Hindlimb muscle (tissue), 1 donor: Measurements from ENCODE around the gene MLXIP. TPM values are rescaled to one million over a fixed set of nuclear protein-coding genes. Genes with fewer than 3 reads are reported as not detected.

Experiments used
- DNase-seq: peaks from one replicate; pipeline ENCODE4 v3.0.0-alpha.2; 2013
- polyA plus RNA-seq: library from polyadenylated mRNA; unstranded; fragments of 120-200 nt; gene quantifications from one replicate; pipeline ENCODE4 v1.2.1, GENCODE V29; 2013; ENCODE audit not compliant: insufficient read length

MLXIP gene
- polyA plus RNA-seq, 1 donor = 36.7 TPM

DNA sequence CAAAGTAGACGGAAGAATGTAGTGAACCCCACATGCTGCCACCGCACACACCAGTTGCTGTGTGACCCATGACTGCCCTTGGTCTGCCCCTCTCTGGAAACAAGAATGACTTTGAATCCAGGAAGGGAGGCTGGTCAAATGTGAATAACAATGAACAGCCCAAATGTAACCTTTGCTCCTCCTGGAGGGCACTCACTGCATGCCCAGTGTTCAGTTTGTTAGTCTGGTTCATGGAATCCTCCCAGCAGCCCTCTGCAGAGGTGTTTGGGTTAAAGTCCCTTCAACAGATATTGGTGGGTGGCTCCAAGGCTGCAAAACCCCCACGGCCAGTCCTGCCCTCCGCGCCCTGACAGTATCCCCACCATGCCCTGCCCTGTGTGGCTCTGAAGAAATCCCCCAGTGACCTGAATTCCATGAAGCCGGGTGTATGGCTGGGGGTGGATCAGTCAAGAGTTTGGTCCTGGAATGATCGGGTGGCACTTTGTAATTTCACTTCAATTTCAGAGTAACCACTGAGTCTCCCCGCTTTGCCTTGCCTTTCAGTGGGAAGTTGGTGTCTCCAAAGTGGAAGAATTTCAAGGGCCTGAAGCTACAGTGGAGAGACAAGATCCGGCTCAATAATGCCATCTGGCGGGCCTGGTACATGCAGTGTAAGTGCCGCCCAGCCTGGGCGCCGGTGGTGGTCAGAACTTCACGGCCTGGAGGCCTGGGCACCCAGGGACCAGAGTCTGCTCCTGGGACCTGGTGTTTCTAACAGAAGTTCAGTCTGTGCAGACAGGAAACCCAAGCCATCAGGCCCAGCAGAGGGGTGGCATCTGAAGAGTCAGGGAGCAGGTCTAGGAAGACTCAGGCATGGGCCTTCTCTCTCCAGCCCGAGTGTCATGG is 48.4 kb downstream of the MLXIP start:
- no peak for DNase-seq

DNA sequence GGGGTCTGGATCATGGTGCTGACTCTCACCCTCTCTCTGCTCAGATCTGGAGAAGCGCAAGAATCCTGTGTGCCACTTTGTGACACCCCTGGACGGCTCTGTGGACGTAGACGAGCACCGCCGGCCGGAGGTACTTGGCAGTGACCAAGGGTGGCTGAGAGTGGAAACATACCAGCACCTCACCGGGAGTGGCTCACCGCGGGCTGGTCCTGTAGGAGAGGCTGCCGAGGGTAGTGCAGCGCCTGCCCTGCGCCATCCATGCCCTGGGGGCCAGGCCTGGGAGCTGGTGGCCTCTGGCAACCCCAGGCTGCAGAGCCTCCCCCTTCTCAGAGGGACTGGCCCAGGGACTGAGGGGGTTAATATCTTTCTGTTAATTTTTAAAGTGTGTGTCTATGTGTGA is 49.3 kb downstream of the MLXIP start:
- no peak for DNase-seq

DNA sequence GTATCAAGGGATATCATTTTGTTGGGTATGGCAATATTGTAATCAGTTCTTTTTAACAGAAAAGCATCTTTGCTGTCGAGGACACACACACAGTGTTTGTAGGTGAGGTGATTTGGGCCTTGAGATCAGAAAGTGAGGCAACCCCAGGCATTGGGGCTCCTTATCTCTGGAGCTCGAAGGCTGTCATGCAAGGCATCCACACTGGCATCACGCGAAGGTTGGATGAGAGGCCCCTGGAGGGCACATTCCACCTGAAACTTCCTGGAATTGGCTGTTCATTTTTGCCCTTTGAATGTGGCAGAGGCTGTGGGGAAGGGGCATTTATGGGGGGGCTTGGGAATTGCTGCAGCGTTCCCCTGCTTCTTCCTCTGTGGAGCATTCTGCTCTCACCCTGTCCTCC is 49.9 kb downstream of the MLXIP start:
- DNase-seq = no peak

DNA sequence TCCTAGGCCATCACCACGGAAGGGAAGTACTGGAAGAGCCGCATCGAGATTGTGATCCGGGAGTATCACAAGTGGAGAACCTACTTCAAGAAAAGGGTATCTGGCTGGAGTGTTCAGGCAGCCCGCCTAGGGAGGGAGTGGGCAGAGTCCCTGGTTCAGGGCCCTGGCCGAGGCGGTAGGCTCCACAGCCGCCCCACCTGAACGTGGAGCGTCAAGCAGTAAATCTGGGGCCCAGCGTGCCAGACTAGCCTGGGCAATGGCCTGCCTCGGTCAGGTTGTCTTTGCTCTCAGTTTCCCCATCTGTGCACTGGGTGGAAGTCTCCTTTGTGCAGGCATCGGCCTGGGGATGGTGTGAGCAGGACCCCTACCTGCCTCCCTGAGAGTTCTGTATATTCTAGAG is 50.6 kb downstream of the MLXIP start:
- no peak for DNase-seq

DNA sequence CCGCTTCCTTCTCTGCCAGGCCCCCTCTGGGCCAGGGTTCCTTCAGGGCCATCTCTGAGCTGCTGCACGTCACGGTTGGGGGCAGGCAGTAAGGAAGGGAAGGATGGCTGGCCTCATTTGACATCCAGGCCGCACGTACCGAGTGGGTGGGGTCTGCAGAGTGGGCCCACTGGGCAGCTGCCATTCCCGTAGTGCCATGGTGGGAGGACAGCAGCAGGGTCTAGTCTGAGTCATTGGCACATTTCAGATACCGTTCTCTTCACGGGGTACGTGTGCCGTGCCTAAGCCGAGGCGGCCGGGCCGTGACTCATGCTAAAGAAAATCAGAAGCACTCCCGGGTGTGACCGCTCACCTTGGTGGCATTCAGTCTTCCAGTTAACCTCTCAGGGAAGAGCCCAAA is 51.6 kb downstream of the MLXIP start:
- no peak for DNase-seq

DNA sequence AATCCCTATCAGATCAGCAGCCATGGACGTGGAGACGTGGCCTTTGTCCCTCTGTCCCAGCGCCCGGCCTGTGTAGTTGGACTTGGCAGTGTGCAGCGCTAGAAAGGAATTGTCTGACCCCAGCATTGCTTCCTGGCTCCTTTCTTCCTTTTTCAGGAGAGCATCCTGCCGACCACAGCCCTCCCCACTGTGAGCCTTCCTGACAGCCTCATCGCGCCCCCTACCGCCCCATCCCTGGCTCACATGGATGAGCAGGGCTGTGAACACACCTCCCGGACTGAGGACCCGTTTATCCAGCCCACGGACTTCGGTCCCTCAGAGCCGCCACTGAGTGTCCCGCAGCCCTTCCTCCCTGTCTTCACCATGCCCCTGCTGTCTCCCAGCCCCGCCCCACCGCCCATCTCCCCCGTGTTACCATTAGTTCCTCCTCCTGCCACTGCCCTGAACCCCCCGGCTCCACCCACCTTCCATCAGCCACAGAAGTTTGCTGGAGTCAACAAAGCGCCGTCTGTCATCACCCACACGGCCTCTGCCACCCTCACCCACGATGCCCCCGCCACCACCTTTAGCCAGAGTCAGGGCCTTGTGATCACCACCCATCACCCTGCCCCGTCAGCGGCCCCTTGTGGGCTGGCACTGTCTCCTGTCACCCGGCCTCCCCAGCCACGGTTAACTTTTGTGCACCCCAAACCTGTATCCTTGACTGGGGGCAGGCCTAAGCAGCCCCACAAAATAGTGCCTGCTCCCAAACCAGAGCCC is 54.8 kb downstream of the MLXIP start:
- DNase-seq = no peak

DNA sequence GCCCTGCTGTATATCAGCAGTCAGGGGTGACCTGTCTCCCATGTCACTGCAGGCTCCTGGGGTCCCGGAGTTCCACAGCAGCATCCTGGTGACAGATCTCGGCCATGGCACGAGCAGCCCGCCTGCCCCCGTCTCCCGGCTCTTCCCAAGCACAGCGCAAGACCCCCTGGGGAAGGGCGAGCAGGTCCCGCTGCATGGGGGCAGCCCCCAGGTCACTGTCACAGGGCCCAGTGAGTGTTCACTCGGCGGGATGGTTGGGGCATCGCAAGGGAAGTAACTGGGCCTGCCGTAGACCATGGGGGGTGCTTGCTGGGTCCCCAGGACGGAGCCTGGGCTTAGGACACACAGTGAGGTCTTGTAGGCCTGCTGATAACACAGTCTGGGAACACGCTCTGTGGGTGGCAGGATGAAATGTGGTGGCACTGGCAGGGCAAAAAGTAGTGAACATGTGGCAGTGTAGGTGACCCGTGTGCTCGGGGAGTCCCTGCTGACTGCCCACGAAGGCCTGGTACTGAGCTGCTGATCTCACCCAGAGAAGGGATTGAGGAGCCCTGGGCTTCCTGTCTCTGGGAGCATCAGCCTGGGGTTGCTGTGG is 57.0 kb downstream of the MLXIP start:
- DNase-seq = no peak

DNA sequence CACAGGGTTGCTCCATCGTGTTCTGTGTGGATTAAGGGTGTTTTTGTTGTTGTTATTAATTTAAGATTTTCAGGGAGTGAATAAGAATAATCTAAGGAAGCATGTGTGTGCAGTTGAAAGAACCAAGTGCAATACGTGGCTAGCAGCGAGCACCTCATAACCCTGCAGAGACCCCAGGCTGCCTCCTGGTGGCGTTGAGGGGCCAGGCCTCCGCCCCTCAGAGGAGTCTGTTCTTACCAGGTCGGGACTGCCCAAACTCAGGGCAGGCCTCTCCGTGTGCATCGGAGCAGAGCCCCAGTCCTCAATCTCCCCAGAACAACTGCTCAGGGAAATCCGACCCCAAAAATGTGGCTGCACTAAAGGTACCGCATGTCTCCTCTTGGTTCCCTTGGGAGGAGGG is 58.7 kb downstream of the MLXIP start:
- no peak for DNase-seq

DNA sequence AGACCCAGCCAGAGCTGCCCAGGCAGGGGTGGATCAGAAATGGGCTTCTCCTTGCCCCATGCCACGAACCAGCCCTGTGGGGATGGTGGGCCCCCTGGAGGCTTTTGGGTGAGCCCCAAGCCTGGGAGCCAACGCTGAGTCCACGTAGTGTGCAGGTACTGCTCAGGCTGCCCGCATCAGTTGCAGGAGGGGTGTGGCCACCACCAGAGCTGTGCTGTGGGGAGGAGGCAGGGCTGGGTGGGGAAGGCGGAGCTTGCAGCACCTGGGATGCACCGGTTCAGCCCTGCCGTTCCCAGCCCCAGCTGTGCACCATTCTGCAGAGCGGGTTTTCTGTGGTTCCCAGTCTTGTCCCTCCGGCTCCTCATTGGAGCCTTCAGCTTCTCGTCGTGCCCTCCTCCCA is 59.1 kb downstream of the MLXIP start:
- no peak for DNase-seq

DNA sequence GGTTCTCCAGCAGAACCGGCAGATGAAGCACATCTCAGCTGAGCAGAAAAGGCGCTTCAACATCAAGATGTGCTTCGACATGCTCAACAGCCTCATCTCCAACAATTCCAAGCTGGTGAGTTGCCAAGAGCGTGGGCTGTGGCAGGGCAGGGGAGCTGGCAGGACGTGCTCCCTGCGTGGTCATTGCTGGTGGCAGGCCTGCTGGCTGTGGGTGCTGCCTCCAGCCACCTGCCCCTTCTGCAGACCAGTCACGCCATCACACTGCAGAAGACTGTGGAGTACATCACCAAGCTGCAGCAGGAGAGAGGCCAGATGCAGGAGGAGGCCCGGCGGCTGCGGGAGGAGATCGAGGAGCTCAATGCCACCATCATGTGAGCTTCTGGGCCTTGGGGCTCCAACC is 59.6 kb downstream of the MLXIP start:
- DNase-seq = no peak

DNA sequence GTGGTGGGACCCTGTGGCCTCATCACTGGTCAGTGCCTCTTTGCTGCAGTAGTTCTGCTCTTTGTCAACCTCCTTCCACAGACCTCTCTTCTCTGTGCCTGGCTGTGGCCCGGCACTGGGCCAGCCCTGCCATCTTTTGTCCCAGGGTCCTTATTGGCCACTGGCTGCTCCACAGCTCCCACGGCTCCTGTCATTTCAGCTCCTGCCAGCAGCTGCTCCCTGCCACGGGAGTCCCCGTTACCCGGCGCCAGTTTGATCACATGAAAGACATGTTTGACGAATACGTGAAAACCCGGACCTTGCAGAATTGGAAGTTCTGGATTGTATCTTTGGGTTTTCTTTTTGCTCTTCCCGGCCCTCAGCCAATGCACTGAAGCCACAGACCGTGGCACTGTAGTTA is 60.1 kb downstream of the MLXIP start:
- DNase-seq = no peak

DNA sequence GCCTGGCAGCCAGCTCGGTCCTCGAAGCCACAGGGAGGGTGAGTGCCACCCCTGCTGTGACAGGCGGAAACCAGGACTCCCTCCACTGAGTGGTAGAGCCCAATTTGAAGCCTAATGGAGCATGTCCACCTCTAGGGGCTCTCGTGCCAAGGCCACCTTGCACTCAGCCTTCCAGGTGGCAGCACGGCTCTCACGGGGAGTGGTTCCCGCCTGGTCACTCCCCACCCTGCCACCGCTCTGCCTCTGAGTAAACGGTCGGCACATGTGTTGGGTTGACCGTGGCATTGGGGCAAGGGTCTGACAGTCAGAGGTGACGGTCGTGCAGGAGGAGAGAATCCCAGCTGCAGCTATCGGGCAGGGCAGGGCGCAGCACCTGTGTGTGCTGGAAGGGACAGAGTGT is 60.7 kb downstream of the MLXIP start:
- no peak for DNase-seq

DNA sequence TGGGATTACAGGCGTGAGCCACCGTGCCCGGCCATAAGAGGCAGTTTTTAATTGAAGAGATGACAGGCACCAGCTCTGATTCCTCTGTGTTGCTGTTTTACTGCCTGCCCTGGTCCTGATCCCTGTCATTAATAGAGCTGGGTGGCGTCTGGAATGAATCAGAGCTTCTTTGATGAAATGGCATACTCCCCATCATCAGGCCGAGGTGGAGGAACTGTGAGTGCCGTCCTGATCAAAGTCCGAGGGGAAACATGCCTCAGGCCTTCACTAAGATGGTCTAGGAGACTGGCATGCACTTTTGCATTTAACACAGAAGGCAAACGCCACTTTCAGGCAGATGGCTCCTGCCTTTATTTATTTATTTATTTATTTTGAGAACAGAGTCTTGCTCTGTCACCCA is 61.4 kb downstream of the MLXIP start:
- DNase-seq = no peak

DNA sequence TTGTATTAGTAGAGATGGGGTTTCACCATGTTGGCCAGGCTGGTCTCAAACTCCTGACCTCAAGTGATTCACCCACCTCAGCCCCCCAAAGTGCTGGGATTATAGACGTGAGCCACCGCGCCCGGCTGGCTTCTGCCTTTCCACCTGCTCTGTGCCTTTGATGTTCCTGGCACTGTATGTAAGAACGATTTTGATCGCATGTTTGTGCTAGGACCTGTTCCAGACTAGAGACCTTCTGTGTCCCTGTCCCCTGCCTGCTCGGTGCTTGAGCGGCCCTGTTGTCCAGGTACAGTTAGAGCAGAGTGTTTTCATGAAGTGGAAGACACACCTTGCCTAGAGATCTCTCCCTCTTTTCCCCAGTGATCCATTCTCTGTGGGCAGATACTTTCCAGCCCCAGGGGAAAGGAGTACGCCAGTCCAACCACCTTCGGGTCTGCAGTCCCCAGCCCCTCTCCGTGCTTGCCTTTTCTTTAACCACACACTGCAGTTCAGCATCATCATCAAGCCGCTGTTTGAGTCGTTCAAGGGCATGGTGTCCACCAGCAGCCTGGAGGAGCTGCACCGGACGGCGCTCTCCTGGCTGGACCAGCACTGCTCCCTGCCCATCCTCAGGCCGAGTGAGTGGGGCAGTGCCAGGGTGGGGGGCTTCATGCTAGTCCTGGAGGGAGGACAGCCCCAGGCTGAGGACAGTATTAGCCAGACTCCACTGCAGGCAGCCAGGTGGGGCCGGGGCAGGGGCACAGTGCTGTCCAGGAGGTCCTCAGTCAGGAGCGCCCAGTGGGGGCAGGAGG is 62.1 kb downstream of the MLXIP start:
- DNase-seq = no peak

DNA sequence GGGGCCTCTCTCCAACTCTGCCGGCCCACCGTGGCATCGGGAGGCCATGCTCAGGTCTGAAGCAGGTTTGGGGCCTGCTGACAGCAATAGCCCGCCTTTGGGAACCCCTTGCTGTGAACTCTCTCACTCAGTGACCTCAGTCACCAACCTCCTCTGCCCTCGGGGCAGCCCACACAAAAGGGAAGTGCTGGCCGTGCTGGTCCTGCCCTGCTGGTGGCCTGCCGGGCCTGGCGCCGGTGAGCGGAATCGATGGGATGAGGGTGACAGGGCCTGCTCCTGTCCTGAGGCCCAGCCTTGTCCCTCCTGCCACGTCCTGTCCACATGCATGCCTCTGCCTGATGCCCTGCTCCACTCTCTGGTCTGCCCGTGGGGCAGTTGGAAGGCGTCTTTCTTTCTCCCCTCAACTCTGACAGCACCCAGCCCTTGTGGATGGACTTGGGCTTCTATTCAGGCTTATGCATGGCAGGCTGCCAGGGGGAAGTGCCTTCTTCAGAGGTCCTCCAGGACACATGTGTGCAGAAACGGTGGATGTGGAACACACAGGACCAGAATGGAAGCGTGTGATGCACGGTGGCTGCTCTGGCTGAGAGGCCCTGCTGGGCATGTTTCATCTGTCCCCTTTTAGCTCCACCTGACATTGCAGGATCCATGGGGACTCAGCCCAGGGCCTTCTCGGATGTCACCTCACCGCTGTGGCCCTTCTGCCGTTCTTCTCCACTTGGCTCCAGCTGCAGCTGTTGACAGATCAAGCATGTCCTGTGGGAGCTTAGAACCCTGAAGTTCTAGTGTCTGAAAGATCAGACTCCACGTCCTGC is 63.6 kb downstream of the MLXIP start:
- DNase-seq = no peak

DNA sequence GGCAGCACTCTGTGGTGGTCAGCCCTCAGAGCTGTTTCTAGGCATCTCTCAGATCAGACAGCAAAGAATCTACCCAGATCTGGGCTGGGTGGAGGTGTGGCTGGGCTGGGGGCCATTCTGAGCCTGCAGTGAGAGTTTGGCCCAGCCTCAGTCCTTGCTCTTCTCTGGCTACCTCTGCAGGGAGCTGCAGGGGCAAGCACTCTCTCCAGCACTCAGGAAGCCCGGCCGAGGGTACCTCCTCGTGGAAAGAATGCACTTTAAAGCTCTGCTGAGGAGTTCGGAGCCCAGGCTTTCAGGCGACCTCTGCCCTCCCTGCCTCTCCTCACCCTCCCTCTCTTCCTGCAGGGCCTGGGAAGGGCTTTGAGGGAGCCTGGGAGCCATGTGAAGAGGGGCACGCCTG is 64.3 kb downstream of the MLXIP start:
- no peak for DNase-seq

DNA sequence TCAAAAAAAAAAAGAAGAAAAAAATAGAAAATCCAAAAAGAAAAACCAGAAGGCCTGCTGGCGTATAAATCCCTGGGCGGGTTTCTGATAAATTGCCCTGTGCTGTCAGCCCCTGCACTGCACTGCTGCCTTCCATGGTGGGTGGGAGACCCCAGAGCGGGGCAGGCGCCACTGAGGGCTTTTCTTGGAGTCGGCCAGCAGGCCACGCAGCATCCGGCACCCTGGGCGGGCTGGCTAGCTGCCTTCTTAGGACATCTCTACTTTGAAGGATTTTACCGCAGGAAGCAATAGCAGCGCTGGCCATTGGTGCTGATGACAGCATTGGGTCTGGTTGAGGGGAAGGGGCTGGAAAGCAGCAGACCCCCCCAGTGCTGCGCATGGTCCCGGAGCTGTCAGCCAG is 66.3 kb downstream of the MLXIP start:
- no peak for DNase-seq

DNA sequence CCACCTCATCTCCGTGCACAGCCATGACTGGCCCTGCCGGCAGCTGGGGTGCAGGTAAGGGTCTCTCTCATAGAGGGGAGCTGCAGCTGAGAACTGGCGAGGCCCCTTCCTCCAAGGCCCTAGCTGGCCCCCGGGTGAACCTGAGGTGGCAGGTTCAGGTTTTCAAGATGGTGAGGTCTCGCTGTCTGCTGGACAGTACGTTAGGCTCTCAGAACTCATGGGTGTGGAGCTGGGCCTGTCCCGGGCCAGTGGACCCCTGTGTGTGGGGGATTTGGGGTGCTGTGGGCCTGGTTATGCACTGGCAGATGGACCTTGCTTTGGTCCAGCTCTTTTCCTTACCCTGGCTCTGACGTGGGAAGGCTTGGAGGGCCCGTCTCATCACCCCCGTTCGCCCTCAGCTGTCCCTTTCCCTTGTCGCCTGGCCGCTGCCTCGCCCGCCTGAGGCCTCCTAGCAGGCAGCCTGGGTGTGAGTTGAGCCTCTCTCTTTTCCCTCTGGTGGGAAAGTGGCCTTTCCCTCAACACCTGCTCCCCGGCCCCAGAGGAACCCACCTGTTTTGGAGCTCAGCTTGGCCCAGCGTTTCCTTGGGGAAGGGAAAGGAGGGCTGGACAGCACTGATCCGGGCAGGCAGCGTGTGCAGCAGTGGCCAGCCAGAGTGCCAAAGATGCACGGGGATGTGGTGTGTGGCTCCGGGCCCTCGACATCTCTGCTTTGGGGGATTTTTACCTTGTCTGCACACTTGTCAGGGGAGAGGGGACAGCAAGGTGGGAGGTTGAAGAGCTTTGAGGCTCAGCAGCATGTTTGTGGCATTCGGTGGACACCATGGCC is 67.2 kb downstream of the MLXIP start:
- no peak for DNase-seq

DNA sequence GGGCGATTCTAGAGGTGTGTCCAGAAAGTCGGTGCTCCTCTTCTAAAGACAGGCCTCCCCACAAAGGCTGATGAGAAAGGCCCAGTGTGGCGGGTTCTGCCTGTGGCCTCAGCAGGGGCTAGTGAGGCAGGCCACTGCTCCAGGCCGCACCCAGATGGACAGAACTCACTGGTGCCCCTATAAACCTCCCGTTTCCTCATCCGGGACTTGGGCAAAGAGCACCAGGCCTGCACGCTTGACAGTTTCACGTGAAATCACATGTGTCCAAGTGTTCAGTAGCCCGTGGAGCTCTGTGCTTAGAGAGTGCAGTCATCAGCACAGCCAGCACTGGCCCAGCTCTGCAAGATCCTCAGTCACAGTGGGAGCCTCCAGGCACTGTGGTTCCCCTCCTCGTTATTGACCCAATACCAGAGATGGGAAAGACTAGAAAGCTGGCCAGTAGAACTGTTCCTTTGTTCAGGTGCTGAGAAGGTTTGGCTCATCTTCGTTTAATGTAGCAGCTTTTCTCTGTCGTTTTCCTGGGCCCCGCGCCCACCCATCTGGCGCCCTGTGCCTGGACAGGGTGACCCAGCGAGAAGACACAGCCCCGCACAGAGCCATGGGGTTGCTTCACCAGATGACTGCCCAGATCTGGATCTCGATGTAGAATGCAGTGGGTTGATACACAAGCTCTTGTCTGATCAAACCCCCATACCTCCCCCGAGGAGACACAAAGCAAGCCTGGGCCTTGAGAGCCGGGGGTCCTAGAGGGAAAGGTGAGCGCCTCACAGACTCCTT is 69.1 kb downstream of the MLXIP start:
- no peak for DNase-seq

DNA sequence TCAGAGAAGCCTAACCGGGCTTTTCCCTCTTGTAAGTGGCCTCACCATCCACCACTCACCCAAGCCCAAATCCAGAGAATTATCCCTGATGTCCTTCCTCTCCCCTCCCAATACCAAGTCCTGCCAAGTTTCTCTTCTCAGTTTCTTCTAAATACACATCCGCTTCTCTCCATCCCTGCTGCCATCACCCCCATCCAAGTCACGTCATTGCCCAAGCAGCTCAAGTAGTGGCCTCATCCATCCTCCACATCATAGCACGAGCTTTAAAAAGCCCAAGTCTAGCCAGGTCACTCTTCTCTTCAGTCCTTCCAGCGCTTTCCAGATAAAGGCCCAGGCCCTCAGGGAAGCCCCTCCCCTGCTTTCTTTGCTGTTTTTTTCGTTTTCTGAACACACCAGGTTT is 70.1 kb downstream of the MLXIP start:
- DNase-seq = no peak
